Activated T-cell treated with anti-CD3 and anti-CD28 coated beads for 48 hours (primary cell): Measurements from ENCODE around the gene TAL1.

ENCODE experiments used
- DNase-seq: peaks from one replicate; pipeline ENCODE4 v3.0.0-alpha.2; 2020; ENCODE audit warnings: low read depth

The TAL1 gene

GRCh38 chr1:47229886-47230691 is 1.9 kb downstream of the TAL1 start:
- no peak for DNase-seq

- DNase-seq = no peak
These were observed 2.8 kb downstream of the TAL1 start for GRCh38 chr1:47229031-47229885.

GRCh38 chr1:47228644-47229030 is 3.4 kb downstream of the TAL1 start:
- DNase-seq = no peak

GRCh38 chr1:47227341-47228232 is 4.4 kb downstream of the TAL1 start:
- DNase-seq = no peak

- DNase-seq = no peak
These were observed 5.2 kb downstream of the TAL1 start for GRCh38 chr1:47226839-47227215.

GRCh38 chr1:47226121-47226838 is 5.7 kb downstream of the TAL1 start:
- no peak for DNase-seq

- no peak for DNase-seq
These were observed 6.5 kb downstream of the TAL1 start for GRCh38 chr1:47225430-47226100.

GRCh38 chr1:47224676-47225399 is 7.2 kb downstream of the TAL1 start:
- DNase-seq = no peak

- DNase-seq = no peak
These were observed 7.9 kb downstream of the TAL1 start for GRCh38 chr1:47223921-47224675.

GRCh38 chr1:47223174-47223920 is 8.7 kb downstream of the TAL1 start:
- no peak for DNase-seq

- DNase-seq = no peak
These were observed 9.5 kb downstream of the TAL1 start for GRCh38 chr1:47222476-47222875.

GRCh38 chr1:47219590-47220220 is 12.3 kb downstream of the TAL1 start:
- DNase-seq = no peak

- DNase-seq = no peak
These were observed 13.0 kb downstream of the TAL1 start for GRCh38 chr1:47219001-47219400.

- no peak for DNase-seq
These were observed 15.6 kb downstream of the TAL1 start for GRCh38 chr1:47216278-47217059.

GRCh38 chr1:47215713-47216112 is 16.3 kb downstream of the TAL1 start:
- DNase-seq = no peak

GRCh38 chr1:47214549-47214948 is 17.5 kb downstream of the TAL1 start:
- DNase-seq = no peak

GRCh38 chr1:47213230-47213963 is 18.6 kb downstream of the TAL1 start:
- no peak for DNase-seq
